GM19452 (cell line): Measurements from ENCODE around the gene C3orf52.

ENCODE experiments used
- ATAC-seq: cut with Tn5 transposase; IDR thresholded peaks from one replicate; pipeline ENCODE4 v1.9.1; 2021; ENCODE audit not compliant: unreplicated experiment

The C3orf52 gene

DNA sequence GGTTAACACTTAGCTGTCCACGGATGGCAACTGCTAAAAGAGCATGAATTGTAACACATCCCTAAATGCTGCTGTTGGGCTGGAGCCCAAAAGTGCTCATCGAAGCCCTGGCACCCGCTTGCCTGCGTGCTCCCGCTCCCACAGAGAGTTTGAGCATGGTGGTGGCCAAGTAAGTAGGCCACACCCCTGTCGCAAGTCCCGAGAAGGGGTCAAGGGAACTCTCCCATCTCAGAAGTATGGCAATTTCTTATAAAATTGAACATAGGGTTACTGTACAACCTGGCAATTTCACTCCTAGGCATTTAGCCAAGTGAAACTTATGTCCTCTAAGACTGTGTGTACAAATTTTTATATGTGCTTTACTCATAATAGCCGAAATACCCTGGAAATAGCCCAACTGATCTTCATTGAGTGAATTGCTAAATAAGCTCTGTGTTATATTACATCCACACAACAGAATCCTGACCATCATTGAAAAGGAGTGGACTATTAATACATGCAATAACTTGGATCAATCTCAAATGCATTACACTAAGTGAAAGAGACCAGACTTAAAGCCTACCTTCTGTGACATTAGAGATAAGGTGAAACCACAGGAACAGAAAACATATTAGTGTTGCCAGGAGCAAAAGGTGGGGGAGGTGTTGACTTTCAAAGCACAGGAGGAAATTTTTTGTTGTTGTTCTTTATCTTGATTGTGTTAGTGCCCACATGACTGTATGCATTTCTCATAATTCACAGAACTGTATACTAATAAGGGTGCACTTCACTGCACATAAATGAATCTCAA is 48.3 kb downstream of the C3orf52 start:
- no peak for ATAC-seq

DNA sequence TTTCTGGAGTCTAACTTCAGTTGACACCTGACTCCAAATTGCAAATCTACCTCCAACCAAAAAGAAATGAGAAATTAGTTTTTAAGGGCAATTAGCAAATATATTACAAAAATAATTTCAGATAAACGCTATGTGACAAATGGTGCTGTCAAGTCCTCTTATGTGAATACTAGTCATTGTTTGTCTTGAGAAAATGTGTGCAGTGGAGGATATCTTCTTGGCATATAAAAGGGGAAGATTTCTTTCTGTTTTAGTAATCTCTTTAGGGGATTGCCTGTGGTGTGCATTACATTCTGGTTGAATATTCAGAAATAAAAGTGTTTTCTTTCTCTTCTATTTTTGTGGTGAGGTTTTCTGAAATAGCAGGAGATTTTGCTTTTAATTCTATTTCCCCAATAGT is 49.9 kb downstream of the C3orf52 start:
- ATAC-seq = no peak

DNA sequence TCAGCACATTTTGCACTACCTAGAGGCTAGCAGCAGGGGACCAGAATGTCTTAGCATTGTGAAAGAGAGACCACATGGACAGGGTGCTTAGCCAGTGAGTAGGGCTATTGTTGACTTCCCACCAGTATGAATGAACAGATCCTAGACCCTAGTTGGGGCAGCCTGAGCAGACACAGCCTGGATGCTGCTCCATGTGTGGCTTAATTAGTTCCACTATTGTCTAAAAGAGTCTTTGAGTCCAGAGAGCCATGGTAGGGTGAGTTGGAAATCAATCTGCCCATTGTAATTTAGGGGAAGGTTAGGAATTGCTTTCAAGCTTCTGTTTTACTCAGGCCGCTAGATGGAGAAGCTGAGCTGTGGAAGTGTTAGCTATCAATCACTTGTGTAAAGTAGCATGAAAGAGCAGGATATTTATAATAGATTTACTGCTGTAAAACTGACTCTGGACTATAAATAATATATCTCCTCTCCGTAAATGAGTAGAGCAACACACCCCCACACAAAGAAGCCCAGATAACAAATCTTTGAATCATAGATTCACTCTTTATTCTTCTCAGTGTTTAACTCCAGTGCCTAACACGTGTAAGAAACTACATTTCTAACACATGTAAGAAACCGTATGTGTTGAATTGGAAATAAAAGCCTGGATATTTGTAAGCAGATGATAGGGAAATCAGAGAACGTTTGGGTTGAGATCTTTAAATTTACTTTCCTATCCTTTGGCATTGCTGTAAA is 50.9 kb downstream of the C3orf52 start:
- peak; percentile 26 for ATAC-seq

DNA sequence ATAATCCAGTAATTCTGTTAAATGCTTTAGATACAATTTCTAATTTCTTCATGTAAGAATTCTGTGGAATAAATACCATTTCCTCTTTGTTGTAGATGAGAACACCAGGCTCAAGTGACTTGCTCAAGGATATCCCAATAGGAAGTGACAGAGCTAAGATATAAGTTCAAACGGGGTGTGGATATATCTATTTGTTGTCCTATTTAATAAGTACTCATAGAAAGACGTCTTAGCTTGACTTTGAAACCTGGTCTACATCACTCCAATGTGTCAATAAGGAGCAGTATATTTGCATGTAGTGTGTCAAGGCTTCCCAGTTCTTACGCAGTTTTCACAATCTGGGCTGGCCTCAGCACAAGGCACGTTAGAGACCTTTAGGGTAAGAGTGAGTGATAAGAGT is 51.6 kb downstream of the C3orf52 start:
- no peak for ATAC-seq

DNA sequence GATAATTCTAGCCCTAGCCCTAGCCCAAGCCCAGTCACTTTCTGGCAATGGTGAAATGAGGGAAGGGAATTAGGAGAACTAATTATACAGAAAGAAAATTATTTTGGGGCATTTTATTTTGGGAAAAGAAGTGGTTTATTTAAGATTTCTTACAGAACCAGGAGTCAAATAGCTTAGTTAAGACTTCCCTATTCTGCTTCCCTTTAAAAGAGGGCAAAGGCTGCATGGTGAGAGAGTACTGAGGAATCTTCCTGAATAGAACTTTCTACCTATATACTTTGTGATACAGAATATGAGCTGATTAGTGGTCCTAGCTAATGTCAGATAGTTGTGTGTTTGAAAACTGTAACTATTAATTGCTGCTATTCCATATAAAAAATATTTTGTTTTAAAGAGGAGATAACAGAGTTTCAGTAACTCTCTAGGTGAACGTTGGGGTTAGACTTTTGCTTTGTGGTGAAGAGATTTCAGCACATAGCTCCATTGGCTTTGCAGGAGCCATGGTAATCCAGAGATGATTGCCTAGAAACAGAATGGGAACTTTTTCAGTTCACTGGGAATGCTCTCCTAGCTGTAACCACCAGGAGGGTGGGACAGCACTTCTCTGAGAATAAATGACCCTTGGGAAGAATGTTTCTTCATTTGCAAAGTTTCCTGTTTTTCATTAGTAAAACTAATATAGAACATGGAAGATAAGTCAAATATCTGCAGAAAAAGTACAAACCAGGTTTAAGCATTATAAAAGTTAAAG is 52.2 kb downstream of the C3orf52 start:
- no peak for ATAC-seq

DNA sequence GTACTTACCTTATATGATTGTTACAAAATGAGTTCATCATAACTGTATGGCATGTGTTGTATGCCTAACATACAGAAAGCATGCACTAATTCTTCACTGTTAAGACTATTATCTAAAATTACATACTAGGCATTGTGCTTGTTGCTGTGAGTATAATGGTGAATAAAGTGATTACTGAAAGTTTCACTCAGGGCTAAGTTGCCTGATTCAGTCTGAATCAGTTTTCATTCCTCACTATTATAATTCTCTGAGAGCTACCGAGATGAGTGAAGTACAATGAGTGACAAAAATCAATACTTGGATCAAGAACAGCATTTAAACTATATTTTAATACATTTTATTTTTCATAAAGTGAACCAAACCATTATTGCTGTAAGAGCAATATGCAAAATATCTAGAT is 54.4 kb downstream of the C3orf52 start:
- ATAC-seq = no peak

DNA sequence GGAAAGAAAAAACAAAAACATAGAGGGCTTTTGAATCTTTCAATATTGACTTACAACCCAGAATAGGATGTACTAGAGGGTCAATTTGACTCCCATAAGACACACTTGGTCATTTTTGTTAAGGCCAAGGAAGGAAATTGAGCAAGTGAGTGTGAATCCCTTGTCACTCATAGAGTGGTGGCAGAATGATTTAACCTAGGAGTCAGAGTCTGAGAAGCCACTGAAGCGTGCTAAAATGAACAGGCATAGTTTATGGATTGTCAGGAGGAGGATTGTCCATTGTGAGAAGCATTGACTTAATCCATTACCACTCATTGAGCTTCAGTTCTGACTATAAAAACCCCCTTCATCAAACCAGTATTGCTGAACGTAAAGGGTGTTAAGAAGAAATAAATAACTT is 55.1 kb downstream of the C3orf52 start:
- ATAC-seq = no peak

DNA sequence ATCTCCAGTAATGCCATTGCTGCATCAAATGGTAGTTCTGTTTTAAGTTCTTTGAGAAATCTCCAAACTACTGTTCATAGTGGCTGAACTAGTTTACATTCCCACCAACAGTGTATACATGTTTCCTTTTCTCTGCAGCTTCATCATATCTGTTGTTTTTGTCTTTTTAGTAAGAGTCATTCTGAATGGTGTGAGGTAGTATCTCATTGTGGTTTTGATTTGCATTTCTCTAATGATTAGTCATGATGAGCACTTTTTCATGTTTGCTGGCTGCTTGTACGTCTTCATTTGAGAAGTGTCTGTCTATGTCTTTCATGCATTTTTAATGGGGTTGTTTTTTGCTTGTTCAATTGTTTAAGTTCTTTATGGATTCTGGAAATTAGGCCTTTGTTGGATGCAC is 57.1 kb downstream of the C3orf52 start:
- no peak for ATAC-seq

DNA sequence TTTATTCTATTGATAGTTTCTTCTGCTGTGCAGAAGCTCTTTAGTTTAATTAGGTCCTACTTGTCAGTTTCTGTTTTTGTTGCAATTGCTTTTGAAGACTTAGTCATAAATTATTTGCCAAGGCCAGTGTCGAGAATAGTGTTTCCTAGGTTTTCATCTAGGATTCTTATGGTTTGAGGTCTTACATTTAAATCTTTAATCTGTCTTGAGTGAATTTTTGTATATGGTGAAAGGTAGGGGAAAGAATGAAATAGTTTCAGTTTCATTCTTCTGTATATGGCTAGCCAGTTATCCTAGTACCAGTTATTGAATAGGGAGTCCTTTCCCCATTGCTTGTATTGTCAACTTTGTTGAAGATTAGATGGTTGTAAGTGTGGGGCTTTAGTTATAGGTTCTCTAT is 57.5 kb downstream of the C3orf52 start:
- no peak for ATAC-seq

DNA sequence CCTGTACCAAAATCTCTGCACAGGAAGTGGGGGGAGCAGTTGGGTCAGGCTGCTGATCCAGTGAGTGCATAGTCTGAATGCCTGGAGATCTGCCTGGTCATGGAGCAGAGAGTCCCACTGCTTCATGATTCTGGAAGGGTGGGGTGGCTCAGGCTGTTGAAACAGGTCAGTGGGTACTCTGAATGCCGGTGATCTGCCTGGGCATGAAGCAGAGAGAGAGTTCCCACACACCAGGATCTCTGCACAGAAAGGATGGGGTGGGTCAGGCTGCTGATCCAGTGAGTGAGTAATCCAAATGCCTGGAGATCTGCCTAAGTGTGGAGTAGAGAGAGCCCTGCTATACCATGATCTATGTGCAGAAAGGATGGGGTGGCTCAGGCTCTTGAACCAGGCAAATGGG is 62.9 kb downstream of the C3orf52 start:
- ATAC-seq = no peak

DNA sequence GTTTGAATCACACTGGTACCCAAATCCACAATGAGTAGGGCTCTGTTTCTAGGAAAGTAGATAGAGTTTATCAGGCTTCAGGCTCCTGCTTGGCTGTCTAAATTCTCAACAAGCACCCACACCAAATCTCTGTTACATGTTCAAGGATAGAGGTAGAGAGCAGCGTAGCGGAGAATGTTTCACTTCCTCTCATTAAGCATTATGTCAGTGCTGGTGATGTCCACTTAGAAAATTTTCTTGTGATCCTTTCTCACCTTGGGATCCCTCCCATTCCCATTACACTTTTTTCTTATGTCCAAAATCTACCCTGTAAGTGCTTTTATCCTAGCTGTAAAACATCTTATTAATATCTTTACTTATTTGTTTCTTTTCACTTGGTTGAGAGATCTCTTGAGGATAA is 81.6 kb downstream of the C3orf52 start:
- ATAC-seq = peak; percentile 71
